GM19239 (cell line): ENCODE results near the gene ARVCF.

ENCODE experiments used
- DNase-seq: peaks from one replicate; pipeline ENCODE4 v3.0.0; 2011; ENCODE audit warnings: low spot score; ENCODE audit not compliant: insufficient read length
- FAIRE-seq: peaks from 2 replicates; lab custom pipeline; 2011; peaks lifted over from hg19 to GRCh38; lab: Jason Lieb, UNC

The ARVCF gene, protein sequence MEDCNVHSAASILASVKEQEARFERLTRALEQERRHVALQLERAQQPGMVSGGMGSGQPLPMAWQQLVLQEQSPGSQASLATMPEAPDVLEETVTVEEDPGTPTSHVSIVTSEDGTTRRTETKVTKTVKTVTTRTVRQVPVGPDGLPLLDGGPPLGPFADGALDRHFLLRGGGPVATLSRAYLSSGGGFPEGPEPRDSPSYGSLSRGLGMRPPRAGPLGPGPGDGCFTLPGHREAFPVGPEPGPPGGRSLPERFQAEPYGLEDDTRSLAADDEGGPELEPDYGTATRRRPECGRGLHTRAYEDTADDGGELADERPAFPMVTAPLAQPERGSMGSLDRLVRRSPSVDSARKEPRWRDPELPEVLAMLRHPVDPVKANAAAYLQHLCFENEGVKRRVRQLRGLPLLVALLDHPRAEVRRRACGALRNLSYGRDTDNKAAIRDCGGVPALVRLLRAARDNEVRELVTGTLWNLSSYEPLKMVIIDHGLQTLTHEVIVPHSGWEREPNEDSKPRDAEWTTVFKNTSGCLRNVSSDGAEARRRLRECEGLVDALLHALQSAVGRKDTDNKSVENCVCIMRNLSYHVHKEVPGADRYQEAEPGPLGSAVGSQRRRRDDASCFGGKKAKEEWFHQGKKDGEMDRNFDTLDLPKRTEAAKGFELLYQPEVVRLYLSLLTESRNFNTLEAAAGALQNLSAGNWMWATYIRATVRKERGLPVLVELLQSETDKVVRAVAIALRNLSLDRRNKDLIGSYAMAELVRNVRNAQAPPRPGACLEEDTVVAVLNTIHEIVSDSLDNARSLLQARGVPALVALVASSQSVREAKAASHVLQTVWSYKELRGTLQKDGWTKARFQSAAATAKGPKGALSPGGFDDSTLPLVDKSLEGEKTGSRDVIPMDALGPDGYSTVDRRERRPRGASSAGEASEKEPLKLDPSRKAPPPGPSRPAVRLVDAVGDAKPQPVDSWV

DNA sequence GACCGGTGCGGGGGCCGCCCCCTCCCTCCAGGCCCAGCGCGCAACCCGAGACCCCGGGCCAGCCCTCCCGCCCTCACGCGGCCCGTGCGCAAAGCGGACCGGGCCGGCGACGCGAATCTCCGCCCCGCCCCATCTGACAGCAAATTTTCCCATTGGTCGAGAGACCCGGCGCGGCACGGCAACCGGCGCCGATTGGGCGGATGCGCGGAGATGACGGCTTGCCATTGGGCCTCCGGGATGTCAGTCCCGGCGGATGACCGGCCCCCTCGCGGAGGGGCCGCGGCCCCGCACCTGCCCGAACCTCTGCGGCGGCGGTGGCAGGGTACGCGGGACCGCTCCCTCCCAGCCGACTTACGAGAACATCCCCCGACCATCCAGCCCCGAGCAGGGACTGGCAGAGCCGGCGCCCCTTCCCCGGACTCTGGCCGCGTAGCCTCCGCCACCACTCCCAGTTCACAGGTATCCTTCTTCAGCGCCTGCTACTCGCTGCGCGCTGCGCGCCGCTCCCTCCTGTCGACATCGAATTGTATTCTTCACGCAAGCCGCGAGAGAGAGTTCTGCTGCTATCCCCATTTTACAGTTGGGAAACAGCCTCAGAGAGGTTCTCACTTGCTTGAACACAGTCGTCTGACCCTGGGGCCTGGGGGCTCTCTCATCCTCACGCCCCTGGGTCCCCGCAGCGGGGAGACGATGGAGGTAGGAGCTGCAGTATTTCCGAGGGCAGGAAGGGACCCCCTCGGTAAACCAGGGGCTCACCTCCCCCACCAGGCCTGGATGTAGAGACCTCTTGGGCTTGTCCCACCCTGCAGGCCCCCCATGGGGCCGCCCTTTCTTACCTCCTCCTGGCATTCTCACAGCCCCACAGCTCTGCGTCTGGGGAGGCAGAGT is at the start of gene ARVCF:
ARVCF (minus strand) TSS at position 90 of the 888 bp plus-strand sequence. CDS start 26,029 bp downstream, outside the sequence.
- DNase-seq, result peak; percentile 98
- FAIRE-seq, result peak; percentile 85

DNA sequence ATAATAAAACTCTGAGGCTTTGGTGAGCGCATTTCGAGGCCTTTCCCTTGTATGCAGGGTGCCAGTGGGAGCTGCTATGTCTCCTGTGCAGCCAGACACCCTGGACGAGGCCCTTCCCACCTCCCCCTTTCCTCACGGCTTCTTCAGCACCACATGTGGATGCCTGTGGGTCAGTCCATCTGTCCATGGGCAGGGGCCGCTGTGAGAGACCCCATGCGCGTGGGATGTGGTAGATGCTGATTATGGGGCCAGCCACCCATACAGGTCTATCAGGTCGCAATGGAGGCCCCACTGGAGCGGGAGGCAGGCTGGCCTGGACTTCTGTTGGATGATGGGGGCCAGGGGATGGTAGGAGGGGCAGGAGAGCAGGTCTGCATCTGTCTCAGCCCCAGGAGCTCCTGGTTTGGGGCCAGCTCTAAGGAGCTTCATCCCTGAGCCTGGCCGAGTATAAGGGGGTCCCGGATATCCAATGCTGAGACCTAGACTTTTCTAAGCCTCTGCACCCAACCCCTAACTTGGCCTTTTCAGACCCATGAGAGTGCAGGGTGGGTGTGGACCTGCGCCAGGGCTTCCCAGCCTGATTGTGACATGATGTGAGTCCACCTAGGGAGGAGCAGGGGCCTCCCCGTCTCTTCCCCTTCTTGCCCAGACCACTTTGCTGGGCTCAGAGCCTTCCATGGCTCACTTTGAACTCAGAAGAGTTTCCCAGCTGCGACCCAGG is 49.4 kb upstream of the ARVCF start:
- no peak for DNase-seq
- FAIRE-seq, result no peak

DNA sequence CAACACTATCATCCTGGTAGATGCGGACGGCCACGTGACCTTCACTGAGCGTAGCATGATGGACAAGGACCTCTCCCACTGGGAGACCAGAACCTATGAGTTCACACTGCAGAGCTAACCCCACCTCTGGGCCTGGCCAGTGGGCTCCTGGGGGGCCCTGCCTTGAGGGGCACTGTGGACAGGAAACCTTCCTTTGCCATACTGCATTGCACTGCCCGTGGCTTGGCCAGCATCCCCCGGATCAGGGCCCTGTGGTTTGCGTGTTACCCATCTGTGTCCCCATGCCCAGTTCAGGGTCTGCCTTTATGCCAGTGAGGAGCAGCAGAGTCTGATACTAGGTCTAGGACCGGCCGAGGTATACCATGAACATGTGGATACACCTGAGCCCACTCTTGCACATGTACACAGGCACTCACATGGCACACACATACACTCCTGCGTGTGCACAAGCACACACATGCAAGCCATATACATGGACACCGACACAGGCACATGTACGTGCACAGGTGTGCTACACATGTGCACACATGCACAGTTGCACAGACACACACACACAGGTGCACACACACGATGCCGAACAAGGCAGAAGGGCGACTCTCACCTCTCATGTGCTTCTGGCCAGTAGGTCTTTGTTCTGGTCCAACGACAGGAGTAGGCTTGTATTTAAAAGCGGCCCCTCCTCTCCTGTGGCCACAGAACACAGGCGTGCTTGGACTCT is 48.1 kb upstream of the ARVCF start:
- FAIRE-seq (no peak), DNase-seq (no peak)

DNA sequence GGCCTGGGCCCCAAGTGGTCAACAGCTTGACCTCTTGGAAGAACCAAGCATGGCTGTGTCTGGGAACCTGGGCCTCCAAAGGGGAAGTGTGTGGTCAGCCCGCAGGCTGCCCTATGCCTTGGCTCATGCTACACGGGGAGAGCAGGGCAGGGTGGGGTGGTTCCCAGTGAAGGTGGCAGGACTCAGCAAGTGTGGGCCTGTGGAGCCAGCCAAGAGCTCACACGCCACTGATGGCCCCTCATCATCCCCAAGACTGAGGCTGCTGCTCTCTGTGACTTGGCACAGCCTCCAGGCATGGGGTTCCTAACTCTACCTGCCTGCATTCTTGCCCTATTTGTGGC is 47.5 kb upstream of the ARVCF start:
- DNase-seq, result no peak
- FAIRE-seq, result no peak

DNA sequence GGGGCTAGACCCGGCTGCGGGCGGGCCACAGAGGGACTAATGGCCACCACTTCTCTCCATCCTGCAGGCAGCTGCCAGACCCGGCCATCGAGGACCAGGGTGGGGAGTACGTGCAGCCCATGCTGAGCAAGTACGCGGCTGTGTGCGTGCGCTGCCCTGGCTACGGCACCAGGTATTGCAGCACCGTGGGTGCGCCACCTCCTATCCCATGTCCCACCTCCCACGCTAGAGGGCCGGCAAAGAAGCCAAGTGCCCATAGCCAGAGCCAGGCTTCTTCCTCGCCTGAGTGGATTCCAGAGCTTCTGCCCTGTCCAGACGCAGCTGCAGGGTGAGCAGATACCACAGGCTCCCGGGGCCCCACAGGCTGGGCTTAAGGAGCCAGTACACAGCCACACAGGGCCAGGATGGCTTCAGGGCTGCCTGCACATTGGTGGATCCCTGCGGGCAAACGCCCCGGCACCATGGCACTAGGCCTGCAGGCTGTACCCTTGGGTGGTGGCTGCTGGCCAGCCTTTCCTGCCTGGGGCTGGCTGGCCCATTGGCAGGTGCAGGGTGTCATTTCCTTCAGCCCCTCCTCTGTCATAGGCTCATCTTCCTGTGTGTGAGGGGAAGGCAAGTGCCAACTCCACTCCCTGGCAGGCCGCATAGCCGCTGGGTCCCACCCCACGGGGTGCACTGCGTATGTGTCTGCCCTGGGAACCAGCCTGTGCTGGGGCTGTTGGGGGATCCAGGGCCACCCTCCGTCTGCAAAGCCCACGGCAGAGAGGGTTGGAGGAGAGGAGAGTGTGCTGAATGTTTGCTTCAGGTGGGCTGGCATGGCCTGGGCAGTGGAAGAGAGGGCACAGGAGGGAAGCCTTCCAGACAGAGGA is 46.9 kb upstream of the ARVCF start:
- FAIRE-seq (no peak), DNase-seq (no peak)

DNA sequence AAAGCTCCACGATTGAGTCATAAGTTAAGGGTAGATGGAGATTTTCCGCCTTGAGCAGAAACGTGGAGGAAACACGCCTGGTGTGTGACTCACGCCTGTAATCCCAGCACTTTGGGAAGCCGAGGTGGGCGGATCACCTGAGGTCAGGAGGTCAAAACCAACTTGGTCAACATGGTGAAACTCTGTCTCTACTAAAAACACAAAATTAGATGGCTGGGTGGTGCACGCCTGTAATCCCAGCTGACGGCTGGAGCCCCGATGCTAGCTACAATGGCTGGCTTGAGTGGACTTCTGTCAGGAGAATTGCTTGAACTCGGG is 46.1 kb upstream of the ARVCF start:
- no peak for DNase-seq
- FAIRE-seq, result no peak

DNA sequence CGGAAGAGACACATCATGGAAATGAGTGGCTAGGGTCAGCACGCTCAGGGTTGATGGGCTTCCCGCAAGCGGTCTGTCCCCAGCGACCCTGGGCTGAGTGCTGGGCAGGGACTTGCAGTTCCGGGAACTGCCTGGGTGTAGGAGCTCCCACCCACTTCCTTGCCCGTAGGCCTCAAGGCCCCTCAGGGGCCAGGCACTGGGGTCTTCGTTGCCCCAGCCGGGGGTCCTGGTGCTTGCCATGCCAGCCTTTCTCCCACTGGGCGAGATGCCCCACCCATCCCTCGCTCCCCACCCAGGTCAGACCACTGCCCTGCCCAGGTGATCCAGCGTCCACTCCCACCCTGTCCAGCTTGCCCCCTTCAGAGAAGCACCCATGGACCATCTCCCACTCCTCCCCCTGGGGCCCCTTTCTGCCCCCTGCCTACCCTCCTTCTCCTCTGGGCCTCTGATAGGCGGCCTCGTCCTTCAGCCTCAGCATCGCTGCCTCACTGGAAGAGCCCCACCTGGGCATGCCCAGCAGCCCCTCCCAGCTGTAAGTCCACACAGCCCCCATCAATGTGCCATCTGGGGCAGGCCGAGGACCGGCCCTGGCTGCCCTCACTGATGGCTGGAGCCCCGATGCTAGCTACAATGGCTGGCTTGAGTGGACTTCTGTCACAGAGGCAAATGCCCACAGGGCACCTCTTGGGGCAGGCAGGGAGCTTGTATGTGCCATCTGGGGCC is 45.6 kb upstream of the ARVCF start:
- DNase-seq (no peak), FAIRE-seq (no peak)

DNA sequence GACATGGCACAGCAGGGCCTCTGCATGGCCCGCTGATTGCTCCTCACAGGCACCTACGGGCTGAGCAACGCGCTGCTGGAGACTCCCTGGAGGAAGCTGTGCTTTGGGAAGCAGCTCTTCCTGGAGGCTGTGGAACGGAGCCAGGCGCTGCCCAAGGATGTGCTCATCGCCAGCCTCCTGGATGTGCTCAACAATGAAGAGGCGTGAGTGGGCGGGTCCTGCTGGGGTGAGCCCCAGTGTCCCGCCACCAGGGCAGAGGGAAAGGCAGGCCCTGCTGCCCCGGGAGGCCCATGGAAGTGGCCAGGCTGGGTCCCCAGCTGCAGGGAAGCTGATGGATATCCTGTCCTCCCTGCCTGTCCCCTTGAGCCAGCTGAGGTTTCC is 44.8 kb upstream of the ARVCF start:
- DNase-seq (no peak), FAIRE-seq (no peak)

DNA sequence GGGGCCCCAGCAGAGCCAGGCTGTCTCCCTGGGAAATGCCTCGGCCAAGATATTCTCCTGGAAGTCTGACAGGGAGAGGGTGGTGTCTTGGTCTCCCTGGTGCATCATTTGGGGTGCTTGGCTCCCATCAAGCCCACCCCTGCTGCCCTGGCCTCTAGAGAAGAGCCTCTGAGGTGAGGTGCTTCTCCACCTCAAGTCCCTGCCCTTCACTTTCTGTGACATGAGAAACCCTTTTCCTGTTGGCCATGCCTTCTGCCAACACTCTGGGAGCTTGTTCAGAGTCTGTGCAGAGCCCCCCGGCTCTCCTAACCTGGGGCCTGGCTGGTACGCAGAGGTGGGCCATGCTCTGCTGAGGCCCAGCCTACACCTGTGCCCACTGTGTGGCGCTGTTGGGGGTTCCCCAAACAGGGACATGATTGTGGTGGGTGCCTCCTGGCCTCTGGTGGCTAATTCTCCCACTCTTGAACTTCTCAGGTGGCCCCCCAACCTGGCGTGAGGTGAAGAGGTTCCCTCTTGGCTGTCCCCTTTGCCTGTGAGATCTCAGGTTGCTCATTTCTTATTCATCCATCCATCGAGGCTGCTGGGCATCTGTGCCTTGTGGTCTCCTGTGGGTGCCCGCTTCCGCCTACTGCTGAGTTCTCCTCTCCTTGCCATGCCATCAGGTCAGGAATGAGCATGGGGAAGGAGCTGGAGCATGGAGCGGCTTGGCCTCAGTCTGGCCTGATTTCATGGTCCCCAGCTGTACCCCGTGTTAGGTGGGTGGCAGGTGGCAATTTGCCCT is 44.3 kb upstream of the ARVCF start:
- FAIRE-seq (no peak), DNase-seq (no peak)

DNA sequence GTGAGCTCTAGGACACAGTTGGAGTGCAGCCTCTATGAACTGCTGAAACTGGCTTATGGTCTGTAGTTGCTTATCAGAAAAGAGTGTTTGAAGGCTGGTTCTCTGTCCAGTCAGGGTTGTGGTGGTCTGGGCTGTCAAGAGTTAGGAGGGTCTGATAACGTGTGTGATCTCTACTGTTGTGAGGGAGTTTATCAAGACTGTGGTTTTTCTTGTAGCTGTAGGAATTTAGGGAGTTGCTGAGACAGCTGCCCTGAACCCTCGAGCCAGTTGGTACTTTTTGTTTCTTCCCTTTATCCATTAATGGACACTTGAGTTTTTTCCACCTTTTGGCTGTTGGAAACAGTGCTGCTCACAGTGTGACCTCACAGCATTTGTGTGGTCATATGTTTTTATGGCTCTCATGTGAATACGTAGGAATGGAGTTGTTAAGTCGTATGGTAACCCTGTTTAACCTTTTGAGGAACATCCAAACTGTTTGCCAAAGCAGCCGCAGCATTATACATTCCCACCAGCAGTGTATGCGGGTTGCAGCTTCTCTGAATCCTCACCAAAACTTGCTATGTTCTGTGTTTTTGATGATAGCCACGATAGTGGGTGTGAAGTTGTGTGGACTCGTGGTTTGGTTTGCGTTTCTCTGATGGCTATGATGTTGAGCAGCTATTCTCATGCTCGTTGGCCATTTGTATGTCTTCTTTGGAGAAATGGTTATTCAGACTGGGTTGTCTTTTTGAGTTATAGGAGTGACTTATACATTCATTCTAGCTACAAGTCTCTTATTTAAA is 42.6 kb upstream of the ARVCF start:
- DNase-seq, result no peak
- no peak for FAIRE-seq

DNA sequence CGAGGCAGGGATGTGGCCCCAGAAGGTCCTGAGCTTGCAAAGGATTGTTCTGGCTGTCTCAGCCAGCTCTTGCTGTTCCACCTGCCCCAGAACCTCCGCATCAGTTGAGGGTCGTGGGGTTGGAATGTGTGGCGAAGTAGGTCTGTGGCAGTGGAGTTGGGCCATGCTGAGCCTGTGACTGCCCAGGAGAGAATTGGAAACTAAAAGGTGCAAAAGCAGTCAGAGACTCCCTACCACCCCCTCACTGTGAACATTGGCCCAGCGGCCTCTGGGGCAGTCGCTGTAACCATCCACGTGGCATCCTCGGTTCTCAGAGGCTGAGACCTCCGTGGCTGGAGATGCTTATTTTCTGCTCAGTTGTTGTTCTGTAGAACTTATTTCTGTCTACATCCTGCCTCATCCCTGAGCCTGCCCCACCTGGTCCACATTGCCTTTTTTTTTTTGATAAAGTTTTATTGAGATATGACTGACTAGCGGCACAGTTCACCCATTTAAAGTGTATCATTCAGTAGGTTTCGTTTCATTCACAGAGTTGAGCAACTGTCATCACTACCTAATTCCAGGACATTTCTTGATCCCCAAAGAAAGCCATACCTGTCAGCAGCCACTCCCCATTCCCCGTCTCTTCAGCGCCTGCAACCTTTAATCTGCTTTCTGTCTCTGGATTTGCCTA is 41.1 kb upstream of the ARVCF start:
- DNase-seq, result no peak
- no peak for FAIRE-seq

DNA sequence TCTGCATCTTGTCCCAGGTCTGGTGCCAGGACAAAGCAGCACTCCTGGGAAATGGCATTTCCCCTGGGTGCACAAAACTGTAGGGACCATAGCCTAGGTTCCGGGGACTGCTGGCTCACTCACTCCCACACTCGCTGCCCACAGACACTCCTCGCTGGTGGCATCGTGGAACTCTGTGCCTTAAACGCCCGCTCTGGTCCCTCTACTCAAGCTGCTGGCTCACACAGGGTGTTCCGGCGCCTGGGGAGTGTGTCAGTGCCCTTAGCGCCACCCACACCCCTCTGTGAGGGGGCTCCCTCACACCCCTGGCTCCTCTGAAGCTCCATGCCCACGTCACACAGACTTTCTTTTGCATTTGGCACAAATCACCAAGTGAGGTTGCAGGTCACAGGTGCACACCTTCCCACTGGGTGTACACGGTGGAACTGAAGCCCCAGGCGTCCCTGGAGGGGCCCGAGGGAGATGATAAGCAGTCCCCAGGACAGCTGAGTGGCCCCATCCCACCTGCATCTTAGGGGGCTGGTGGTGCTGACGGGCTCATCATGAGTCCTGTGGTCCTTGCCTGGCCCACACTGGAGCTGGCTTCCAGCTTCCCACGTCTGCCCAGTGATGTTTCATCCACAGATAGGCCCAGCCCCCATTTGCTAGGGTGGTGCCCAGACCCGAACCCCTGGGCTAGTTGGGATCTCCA is 40.2 kb upstream of the ARVCF start:
- DNase-seq (no peak), FAIRE-seq (no peak)

DNA sequence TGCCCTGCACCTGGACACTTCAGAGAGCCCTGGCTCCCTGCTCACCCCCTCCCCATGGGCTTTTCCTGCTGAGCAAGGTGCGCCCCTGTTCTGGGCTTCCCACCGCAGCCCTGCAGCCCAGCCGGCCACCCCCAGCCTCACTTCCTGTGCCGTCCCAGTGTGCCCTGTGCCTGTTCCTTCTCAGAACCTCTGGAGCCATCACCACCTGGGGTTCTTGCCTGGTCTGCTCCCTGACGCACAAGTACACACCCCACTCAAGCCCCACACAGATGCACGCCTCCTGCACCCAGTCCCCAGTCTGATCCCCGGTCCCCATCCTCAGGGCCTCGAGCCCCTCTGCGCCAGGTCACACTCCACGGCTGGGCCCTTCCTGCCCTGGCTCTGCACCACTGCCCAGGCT is 39.5 kb upstream of the ARVCF start:
- DNase-seq (no peak), FAIRE-seq (no peak)

DNA sequence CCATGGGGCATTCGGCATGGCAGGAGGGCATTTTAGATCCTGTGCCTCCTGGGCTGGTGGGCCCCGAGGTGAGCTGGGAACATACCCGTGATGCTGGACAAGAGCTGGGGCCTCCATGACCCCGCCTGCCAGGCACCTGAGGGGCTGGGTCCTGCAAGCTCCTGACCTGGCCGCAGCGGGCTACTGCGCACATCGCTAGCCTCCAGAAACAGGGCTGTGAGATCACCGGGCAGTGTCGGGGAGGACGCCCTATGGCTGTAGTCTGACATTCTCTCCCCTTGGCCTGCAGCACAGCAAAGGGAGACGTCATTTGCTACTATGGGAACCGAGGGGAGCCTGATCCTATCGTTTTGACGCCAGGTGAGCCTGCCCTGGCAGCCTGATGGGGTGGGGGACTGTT is 39.0 kb upstream of the ARVCF start:
- DNase-seq, result no peak
- no peak for FAIRE-seq

DNA sequence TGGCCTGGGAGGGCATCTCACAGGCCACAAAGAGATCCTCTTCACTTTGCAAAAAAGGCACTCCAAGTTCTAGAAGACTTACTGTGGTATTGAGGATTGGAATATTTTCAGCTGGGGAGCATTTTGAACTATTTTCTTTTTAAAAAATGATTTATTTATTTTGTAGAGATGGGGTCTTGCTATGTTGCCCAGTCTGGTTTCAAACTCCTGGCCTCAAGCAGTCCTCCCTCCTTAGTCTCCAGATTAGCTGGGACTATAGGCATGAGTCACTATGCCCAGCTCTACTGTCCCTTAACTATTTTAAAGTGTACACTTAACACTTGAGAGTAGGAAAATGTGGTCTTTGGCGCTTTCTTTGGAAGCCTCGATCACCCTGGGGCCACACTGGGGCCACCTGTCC is 38.5 kb upstream of the ARVCF start:
- DNase-seq, result no peak
- no peak for FAIRE-seq
